ENCODE data around the gene PSMD1.

Gene PSMD1

DNA sequence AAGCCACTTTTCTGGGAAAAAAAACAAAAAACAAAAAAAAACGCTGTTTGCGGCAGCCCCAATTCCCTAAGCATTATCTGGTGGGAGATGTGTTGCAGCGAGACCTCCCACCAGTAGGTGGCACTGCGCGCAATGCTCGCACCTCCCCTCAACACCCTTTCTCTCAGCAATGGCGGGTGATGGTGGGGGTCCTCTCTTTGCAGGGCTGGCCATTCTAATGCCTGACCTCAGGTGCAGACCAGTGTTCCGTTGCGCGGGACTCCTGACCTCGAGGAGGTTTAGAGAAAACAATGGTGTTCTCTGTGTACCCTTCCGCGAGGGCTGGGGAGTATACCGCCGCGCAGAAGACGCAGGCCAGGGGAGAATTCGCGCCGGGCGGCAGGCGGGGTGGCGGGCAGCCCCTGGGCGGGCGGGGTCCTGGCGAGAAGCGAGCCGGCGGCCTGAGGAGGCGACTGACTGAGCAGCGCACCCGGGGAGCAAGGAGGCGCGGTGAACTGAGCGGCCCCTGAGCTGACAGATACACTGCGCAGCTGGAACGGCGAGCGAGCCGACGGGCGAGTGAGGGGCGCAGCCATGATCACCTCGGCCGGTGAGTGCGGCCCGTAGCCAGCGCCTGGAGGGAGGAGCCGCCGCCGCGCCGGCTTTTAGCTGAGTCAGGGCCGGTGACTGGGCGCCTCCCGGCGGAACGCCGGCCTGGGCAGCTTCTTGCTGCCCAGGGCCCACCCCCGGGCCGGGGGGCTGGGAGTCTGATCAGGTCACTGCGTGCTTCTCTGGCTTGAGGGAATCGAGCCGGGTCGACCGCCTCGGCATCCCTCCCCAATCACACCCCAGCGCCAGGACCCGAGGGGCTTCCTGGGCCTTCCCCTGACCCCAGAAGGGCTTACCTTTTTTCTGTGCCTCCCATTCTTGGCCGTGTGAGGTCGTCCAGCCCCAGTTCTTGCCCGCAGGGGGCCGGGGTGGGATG is at the start of gene PSMD1:
PSMD1 (plus strand) TSS at position 415 of the 964 bp plus-strand sequence; CDS start at position 574, 159 bp downstream.
- H3K27ac ChIP-seq: peak within 1 kb of the TSS; percentile 96
- TF ChIP-seq ZFX (IDR thresholded peaks at IDR 0.05): peak; percentile 74
- TF ChIP-seq, protein P1, sequence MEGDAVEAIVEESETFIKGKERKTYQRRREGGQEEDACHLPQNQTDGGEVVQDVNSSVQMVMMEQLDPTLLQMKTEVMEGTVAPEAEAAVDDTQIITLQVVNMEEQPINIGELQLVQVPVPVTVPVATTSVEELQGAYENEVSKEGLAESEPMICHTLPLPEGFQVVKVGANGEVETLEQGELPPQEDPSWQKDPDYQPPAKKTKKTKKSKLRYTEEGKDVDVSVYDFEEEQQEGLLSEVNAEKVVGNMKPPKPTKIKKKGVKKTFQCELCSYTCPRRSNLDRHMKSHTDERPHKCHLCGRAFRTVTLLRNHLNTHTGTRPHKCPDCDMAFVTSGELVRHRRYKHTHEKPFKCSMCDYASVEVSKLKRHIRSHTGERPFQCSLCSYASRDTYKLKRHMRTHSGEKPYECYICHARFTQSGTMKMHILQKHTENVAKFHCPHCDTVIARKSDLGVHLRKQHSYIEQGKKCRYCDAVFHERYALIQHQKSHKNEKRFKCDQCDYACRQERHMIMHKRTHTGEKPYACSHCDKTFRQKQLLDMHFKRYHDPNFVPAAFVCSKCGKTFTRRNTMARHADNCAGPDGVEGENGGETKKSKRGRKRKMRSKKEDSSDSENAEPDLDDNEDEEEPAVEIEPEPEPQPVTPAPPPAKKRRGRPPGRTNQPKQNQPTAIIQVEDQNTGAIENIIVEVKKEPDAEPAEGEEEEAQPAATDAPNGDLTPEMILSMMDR (conservative IDR thresholded peaks at IDR 0.05): peak; percentile 95

DNA sequence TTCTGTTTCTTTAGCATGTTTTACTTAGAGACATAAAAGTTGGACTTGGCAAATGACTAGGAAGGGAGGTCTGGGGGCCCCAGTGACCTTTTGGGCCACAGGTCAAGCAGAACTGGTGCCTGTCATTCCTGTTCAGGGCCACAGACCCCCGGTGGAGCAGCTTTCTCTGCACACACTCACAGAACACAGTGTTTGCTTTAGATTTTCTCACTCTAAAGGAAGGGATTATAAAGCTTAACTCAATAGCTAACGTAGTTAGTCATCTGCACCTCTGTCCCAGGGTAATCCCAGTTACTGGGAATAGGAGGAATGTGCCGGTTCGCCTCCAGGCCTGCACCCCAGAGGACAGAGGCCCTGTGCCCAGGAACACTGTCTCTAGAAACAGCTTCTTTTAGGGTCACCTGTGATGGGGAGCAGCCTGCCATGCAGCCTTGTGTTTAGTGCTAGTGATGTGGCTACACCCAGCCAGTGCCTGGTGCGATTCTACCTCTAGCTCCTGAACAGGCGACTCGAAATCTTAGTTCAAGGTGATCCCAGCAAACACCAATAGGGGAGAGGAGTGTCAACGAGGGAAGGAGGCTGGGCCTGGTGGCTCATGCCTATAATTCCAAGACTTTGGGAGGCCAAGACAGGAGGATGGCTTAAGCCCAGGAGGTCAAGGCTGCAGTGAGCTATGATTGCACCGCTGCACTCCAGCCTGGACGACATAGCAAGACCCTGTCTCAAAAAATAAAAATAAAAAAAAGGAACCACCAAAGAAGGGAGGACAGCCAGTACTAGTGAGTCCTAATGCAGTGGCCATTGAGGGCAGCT is 49.2 kb upstream of the PSMD1 start:
- no peak overlapping the region for H3K27ac ChIP-seq
- no peak for TF ChIP-seq ZFX (IDR thresholded peaks at IDR 0.05)

DNA sequence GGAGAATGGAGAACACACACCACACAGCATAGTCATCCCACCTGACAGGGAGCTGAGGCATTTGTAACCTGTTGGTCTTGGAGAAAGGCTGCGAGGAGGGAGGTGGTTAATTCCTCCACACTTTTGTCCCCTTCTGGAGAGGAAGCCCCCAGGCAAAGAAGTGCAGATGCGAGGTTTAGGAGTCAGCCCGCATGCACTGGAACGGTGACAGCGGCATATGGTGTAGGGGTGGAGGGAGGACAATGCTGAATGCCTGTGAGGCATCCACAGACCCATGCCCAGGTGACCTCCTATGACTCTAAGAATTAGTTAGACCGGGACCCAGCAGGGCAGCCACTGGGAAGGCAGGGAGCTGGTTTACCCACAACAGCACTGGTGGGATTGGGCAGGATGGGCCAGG is 48.5 kb upstream of the PSMD1 start:
- TF ChIP-seq ZFX (IDR thresholded peaks at IDR 0.05): no peak
- TF ChIP-seq, protein P1 (conservative IDR thresholded peaks at IDR 0.05): no peak
- no peak overlapping the region for H3K27ac ChIP-seq

DNA sequence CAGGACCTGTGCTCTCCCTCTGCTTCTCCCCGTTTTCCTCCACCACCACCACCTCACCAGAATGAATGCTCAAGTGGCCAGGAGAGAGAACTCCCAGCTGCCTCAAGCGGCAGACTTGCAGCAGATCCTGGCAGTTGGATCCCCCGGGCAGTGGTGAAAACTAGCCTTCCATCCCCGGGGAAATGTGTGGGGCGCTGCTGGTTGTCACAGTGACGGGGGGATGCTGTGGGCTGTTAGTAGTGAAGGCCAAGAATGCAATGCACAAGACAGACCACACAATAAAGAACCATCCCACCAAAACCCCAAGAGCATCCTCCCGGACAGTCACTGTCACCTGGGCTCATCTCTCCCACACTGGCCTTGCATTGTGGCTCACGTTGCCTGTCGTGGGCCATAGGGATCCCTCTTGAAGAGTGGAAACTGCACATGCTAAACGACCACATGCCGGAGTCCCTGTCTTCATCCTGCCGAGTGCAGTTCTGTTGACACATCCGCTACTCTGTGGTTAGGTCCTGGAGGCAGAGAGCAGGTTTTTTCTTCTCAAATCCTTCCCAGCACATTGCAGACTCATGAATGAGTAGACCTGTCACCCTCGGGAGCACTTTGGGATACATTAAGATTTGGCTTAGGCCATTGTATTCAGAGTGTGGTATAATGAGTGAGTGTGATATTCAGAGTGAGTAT is 47.3 kb upstream of the PSMD1 start:
- no peak overlapping the region for H3K27ac ChIP-seq
- TF ChIP-seq ZFX (IDR thresholded peaks at IDR 0.05): no peak
- TF ChIP-seq, protein P1 (conservative IDR thresholded peaks at IDR 0.05): no peak

DNA sequence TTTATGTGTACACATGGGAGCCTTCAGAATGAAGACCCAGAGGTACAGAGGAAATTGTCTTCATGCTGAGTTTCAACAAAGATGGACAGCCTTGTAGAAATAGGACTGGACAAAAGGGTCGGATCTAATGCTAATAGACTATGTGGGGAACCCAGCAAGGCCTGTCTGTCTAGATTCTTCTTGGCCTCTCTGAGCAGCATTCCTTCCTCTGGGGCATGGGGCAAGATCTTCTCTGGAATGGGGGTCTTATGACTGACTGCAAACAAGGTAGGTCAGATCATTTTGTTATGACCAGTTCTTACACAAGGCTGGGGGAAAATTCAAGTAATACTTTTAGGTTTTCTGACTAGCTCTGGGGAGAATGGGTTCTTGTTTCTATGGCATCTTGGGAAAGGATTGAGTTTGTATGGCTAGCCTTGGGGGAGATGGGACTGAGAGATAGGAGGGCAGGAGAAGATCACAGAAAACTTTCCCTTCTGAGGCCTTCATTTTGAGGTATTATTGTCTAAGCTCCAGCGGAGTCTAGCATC is 46.4 kb upstream of the PSMD1 start:
- no peak overlapping the region for H3K27ac ChIP-seq
- no peak for TF ChIP-seq ZFX (IDR thresholded peaks at IDR 0.05)
- TF ChIP-seq, protein P1 (conservative IDR thresholded peaks at IDR 0.05): no peak

DNA sequence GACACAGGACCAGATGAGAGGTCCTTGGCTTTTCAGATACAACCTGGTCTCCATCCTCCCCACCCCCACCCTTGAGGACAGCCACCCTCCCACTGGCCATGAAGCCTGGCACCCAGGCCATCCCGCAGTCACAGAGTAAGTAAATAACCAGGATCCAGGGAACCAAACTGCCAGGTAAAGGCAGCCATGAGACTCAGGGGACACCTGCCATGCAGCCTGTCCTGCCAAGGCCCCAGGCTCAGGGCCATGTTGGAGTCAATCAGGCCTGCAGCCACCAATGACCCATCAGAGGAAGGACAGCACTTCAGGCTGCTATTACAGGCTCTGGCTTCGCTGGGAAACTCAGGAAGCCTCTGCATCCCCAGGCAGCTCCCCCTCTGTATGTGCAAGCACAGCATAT is 45.1 kb upstream of the PSMD1 start:
- no peak for TF ChIP-seq ZFX (IDR thresholded peaks at IDR 0.05)
- TF ChIP-seq, protein P1 (conservative IDR thresholded peaks at IDR 0.05): no peak
- H3K27ac ChIP-seq: no peak overlapping the region

DNA sequence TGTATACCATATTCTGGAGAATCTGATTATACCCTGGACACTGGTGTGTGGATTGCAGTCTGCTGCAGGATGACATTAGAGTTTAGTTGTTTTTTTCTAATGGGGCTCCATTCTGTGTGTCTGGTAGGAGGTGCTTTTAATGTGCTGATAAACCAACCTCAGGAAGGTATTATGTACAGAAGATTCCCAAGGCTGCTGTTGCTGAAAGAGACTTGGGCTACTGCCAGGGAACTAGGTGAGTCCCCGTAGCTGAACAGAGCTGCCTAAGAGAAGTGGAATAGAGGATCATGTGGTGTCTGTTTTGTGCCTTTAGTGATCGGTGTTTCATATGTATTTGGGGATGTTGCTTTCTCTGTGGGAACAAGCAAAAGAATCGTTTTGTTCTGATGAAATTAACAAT is 44.2 kb upstream of the PSMD1 start:
- H3K27ac ChIP-seq: no peak overlapping the region
- TF ChIP-seq, protein P1 (conservative IDR thresholded peaks at IDR 0.05): no peak
- no peak for TF ChIP-seq ZFX (IDR thresholded peaks at IDR 0.05)

Data from C4-2B (cell line).